NT2/D1 (cell line): ENCODE measurements around the gene ABCA7.

Experiments used
- DNase-seq: peaks from one replicate; pipeline ENCODE4 v3.0.0-alpha.2; 2011; ENCODE audit warnings: low read depth, low spot score
- H3K27me3 ChIP-seq: 2 replicates; pipeline ENCODE4 v1.6.0; 2011; ENCODE audit warnings: mild to moderate bottlenecking; ENCODE audit not compliant: insufficient read length, insufficient read depth
- H3K36me3 ChIP-seq: 2 replicates; pipeline ENCODE4 v1.6.1; 2011; ENCODE audit warnings: mild to moderate bottlenecking, low read length, mixed read lengths; ENCODE audit not compliant: insufficient read depth, insufficient read length
- H3K4me1 ChIP-seq: 2 replicates; pipeline ENCODE4 v1.5.1; 2011; ENCODE audit not compliant: insufficient read depth, insufficient read length
- H3K4me3 ChIP-seq: 2 replicates; pipeline ENCODE4 v1.5.1; 2011; ENCODE audit warnings: low read depth; ENCODE audit not compliant: insufficient read length
- H3K9ac ChIP-seq: 2 replicates; pipeline ENCODE4 v1.6.0; 2011; ENCODE audit warnings: low read depth; ENCODE audit not compliant: insufficient read length
- H3K9me3 ChIP-seq: 2 replicates; pipeline ENCODE4 v1.5.1; 2011; ENCODE audit warnings: mild to moderate bottlenecking, low read length; ENCODE audit not compliant: insufficient read depth
- SUZ12 ChIP-seq: IDR thresholded peaks from 2 replicates; pipeline ENCODE4 v1.6.1; 2011; ENCODE audit not compliant: insufficient read length, insufficient read depth; ENCODE audit errors: extremely low read depth
- YY1 ChIP-seq: IDR thresholded peaks from 2 replicates; pipeline ENCODE4 v1.6.1; 2011; ENCODE audit not compliant: insufficient read length, insufficient read depth
- ZNF274 ChIP-seq: IDR thresholded peaks from 2 replicates; pipeline ENCODE4 v1.6.1; 2011; ENCODE audit warnings: mild to moderate bottlenecking, low read depth, low read length

Gene ABCA7

GRCh38 chr19:1102407-1103131 lies 62.7 kb downstream of the ABCA7 start:
- H3K9me3 ChIP-seq, result no peaks in the 10 kb centered on the region
- no peak for DNase-seq
- H3K4me1 ChIP-seq, result peaks cover 25% of the 10 kb centered on the region
- no peaks in the 10 kb centered on the region for H3K27me3 ChIP-seq
- TF ChIP-seq YY1, result no peak
- peaks cover 27% of the 10 kb centered on the region for H3K36me3 ChIP-seq
- no peak overlapping the region for H3K9ac ChIP-seq
- H3K4me3 ChIP-seq, result no peak overlapping the region

- Histone ChIP-seq H3K4me1 (peaks cover 23% of the 10 kb centered on the region), H3K36me3 (peaks cover 31% of the 10 kb centered on the region), H3K9ac (no peak overlapping the region), H3K27me3 (no peaks in the 10 kb centered on the region), H3K9me3 (no peaks in the 10 kb centered on the region), H3K4me3 (peak overlapping the region; percentile 5)
- no peak for DNase-seq
- TF ChIP-seq ZNF274, result no peak
- TF ChIP-seq YY1, result no peak
- TF ChIP-seq SUZ12, result no peak
Measured at GRCh38 chr19:1103132-1103707, 63.3 kb downstream of the ABCA7 start.

GRCh38 chr19:1103708-1104310 lies 63.9 kb downstream of the ABCA7 start, which contains the start of gene GPX4:
TSS of gene GPX4 (plus strand) at chr19:1103994. CDS start at chr19:1104044, 50 bp downstream.
- H3K36me3 ChIP-seq, result peaks cover 35% of the 10 kb centered on the region
- peaks cover 21% of the 10 kb centered on the region for H3K4me1 ChIP-seq
- DNase-seq, result peak; percentile 99
- H3K9me3 ChIP-seq, result no peaks in the 10 kb centered on the region
- no peaks in the 10 kb centered on the region for H3K27me3 ChIP-seq
- TF ChIP-seq YY1 (no peak), ZNF274 (no peak), SUZ12 (no peak)
- peak within 1 kb of the TSS; percentile 76 for H3K4me3 ChIP-seq
- peak within 1 kb of the TSS; percentile 96 for H3K9ac ChIP-seq

- Histone ChIP-seq H3K27me3 (no peaks in the 10 kb centered on the region), H3K36me3 (peaks cover 36% of the 10 kb centered on the region), H3K9ac (peak overlapping the region; percentile 96), H3K9me3 (no peaks in the 10 kb centered on the region), H3K4me3 (peak overlapping the region; percentile 76), H3K4me1 (peaks cover 18% of the 10 kb centered on the region)
- TF ChIP-seq ZNF274, result no peak
- TF ChIP-seq YY1, result no peak
- no peak for TF ChIP-seq SUZ12
- no peak for DNase-seq
Measured at GRCh38 chr19:1104311-1105007, 64.6 kb downstream of the ABCA7 start.

- no peak for DNase-seq
- H3K9ac ChIP-seq, result peak overlapping the region; percentile 96
Measured at GRCh38 chr19:1105008-1105872, 65.3 kb downstream of the ABCA7 start.

GRCh38 chr19:1105873-1106840 lies 66.2 kb downstream of the ABCA7 start:
- Histone ChIP-seq H3K27me3 (no peaks in the 10 kb centered on the region), H3K4me1 (peaks cover 21% of the 10 kb centered on the region), H3K9me3 (no peaks in the 10 kb centered on the region), H3K4me3 (no peak overlapping the region), H3K36me3 (peaks cover 52% of the 10 kb centered on the region), H3K9ac (peak overlapping the region; percentile 72)
- no peak for DNase-seq
- no peak for TF ChIP-seq ZNF274
- TF ChIP-seq YY1, result no peak
- TF ChIP-seq SUZ12, result no peak

More at GRCh38 chr19:1105008-1105872, 65.3 kb downstream of the ABCA7 start:
- Histone ChIP-seq H3K27me3 (no peaks in the 10 kb centered on the region), H3K36me3 (peaks cover 43% of the 10 kb centered on the region), H3K4me3 (peak overlapping the region; percentile 76), H3K9me3 (no peaks in the 10 kb centered on the region), H3K4me1 (peaks cover 21% of the 10 kb centered on the region)
- TF ChIP-seq SUZ12 (no peak), ZNF274 (no peak), YY1 (no peak)
